ENCODE results near the gene IFNAR2. TPM values are rescaled to one million over a fixed set of nuclear protein-coding genes. Genes with fewer than 3 reads are reported as not detected.

Gene IFNAR2
- total RNA-seq, 1 experiment from 2014 or later: 12.3 TPM

- no TSS peak for BruUV-seq (replicated peaks)
- no peaks in the 10 kb centered on the region for H4K20me1 ChIP-seq (ENCODE audit: insufficient read depth)
Observed at GRCh38 chr21:33245289-33245918, 15.7 kb downstream of the IFNAR2 start.

GRCh38 chr21:33246506-33246905 lies 16.8 kb downstream of the IFNAR2 start:
- Histone ChIP-seq H3K9ac (ENCODE audit: low read length) (no peak overlapping the region), H3K4me2 (ENCODE audit: low read length) (no peak overlapping the region), H3K27me3 (ENCODE audit: insufficient read depth, low read length) (no peaks in the 10 kb centered on the region), H4K20me1 (ENCODE audit: insufficient read depth) (no peaks in the 10 kb centered on the region), H3K79me2 (ENCODE audit: insufficient read depth, low read length) (no peaks in the 10 kb centered on the region), H3K27ac (ENCODE audit: low read depth, low read length) (no peak overlapping the region), H3K9me3 (ENCODE audit: control insufficient read depth in 1 of 2, insufficient read depth in 1 of 2, low read depth in 1 of 2, low read length in 2 of 2) (no peaks in the 10 kb centered on the region), H3K4me3 (replicated peaks in 1 of 2; ENCODE audit: low read depth in 1 of 2, low read length in 2 of 2) (no peak overlapping the region), H2AFZ (ENCODE audit: low read depth, low read length, poor library complexity, severe bottlenecking) (no peak overlapping the region), H3K9me2 (ENCODE audit: insufficient read depth) (no peaks in the 10 kb centered on the region), H3K36me3 (ENCODE audit: control insufficient read depth in 1 of 2, insufficient read depth in 2 of 2, low read length in 2 of 2) (peaks cover 20 to 32% of the 10 kb centered on the region in 2 experiments; a peak in 3 of 4 replicates), H3K4me1 (ENCODE audit: control insufficient read depth in 1 of 2, insufficient read depth in 2 of 2, low read length in 2 of 2) (no peaks in the 10 kb centered on the region)
- ChIA-PET CTCF (no interaction called here), RAD21 (ENCODE audit: low non-redundant PET in 1 of 2, low total read pairs in 2 of 2, uncharacterized antibody in 2 of 2, unreplicated experiment in 2 of 2) (no interaction called here), POLR2A (no interaction called here)
- no peak for ATAC-seq
- no TSS peak for BruUV-seq (replicated peaks)
- intact Hi-C loops (cut with micrococcal nuclease): no loop called here
- DNase-seq (ENCODE audit: low read depth, low spot score): no peak
- no peak for TF ChIP-seq POLR2AphosphoS5 (IDR thresholded peaks at IDR 0.05; ENCODE audit: low read depth, low read length)
- no peak for TF ChIP-seq EGR1 (IDR thresholded peaks at IDR 0.05; ENCODE audit: low read depth)
- TF ChIP-seq REST (IDR thresholded peaks at IDR 0.05; ENCODE audit: low read depth): no peak
- TF ChIP-seq ATF3 (IDR thresholded peaks at IDR 0.05): no peak
- TF ChIP-seq SIN3A (IDR thresholded peaks at IDR 0.05; ENCODE audit: low read depth): no peak
- no peak for TF ChIP-seq SRF (IDR thresholded peaks at IDR 0.05; ENCODE audit: low read depth)
- no peak for TF ChIP-seq YY1 (IDR thresholded peaks at IDR 0.05; ENCODE audit: extremely low read depth, insufficient replicate concordance, low read depth, low read length)
- no peak for TF ChIP-seq RAD21 (IDR thresholded peaks at IDR 0.05; ENCODE audit: low read depth)
- no peak for TF ChIP-seq CEBPB (IDR thresholded peaks at IDR 0.05; ENCODE audit: low read depth)
- no peak for TF ChIP-seq FOSL1 (IDR thresholded peaks at IDR 0.05; ENCODE audit: low read depth)
- no peak for TF ChIP-seq EZH2phosphoT487 (IDR thresholded peaks at IDR 0.05; ENCODE audit: borderline replicate concordance)
- TF ChIP-seq TCF7L2 (IDR thresholded peaks at IDR 0.05; ENCODE audit: borderline replicate concordance, extremely low read depth, insufficient read depth, insufficient read length): no peak
- TF ChIP-seq CTCF (IDR thresholded peaks at IDR 0.05 in 2 of 3, conservative IDR thresholded peaks at IDR 0.05 in 1 of 3; ENCODE audit: borderline replicate concordance in 1 of 3, insufficient read depth in 1 of 3, low read depth in 2 of 3, low read length in 2 of 3): no peak
- no peak for TF ChIP-seq ZFX (IDR thresholded peaks at IDR 0.05)
- TF ChIP-seq ZNF274 (IDR thresholded peaks at IDR 0.05; ENCODE audit: low read depth, low read length): no peak
- TF ChIP-seq POLR2A (IDR thresholded peaks at IDR 0.05; ENCODE audit: borderline replicate concordance, extremely low read depth, insufficient read depth, insufficient read length): no peak

More at GRCh38 chr21:33245289-33245918, 15.7 kb downstream of the IFNAR2 start:
- Histone ChIP-seq H3K36me3 (ENCODE audit: control insufficient read depth in 1 of 2, insufficient read depth in 2 of 2, low read length in 2 of 2) (peaks cover 20 to 32% of the 10 kb centered on the region in 2 experiments; a peak in 3 of 4 replicates), H3K27ac (ENCODE audit: low read depth, low read length) (no peak overlapping the region), H3K4me1 (ENCODE audit: control insufficient read depth in 1 of 2, insufficient read depth in 2 of 2, low read length in 2 of 2) (no peaks in the 10 kb centered on the region), H3K9me2 (ENCODE audit: insufficient read depth) (no peaks in the 10 kb centered on the region), H3K4me3 (replicated peaks in 1 of 2; ENCODE audit: low read depth in 1 of 2, low read length in 2 of 2) (no peak overlapping the region), H2AFZ (ENCODE audit: low read depth, low read length, poor library complexity, severe bottlenecking) (no peak overlapping the region), H3K79me2 (ENCODE audit: insufficient read depth, low read length) (no peaks in the 10 kb centered on the region), H3K27me3 (ENCODE audit: insufficient read depth, low read length) (no peaks in the 10 kb centered on the region), H3K4me2 (ENCODE audit: low read length) (no peak overlapping the region), H3K9ac (ENCODE audit: low read length) (no peak overlapping the region), H3K9me3 (ENCODE audit: control insufficient read depth in 1 of 2, insufficient read depth in 1 of 2, low read depth in 1 of 2, low read length in 2 of 2) (no peaks in the 10 kb centered on the region)
- CTCF ChIA-PET: no interaction called here
- RAD21 ChIA-PET (ENCODE audit: low non-redundant PET in 1 of 2, low total read pairs in 2 of 2, uncharacterized antibody in 2 of 2, unreplicated experiment in 2 of 2): no interaction called here
- POLR2A ChIA-PET: no interaction called here
- ATAC-seq: no peak
- DNase-seq (ENCODE audit: low read depth, low spot score): no peak
- intact Hi-C loops (cut with micrococcal nuclease): no loop called here
- no peak for TF ChIP-seq SRF (IDR thresholded peaks at IDR 0.05; ENCODE audit: low read depth)
